HG03139 (cell line): Measurements from ENCODE around the gene ANKS6.

Experiments
- ATAC-seq: cut with Tn5 transposase; IDR thresholded peaks from one replicate; pipeline ENCODE4 v1.9.1; 2021; ENCODE audit not compliant: unreplicated experiment

The ANKS6 gene

GRCh38 chr9:98740226-98740881 is 56.0 kb downstream of the ANKS6 start:
- no peak for ATAC-seq

DNA sequence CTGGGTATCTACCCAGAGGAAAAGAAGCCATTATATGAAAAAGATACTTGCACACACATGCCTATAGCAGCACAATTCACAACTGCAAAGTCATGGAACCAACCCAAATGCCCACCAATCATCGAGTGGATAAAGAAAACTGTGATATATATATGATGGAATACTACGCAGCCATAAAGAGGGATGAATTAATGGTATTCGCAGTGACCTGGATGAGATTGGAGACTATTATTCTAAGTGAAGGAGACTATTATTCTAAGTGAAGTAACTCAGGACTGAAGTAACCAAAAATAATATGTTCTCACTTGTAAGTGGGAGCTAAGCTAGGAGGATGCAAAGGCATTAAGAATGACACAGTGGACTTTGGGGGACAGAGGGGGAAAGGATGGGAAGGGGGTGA is 57.6 kb downstream of the ANKS6 start:
- no peak for ATAC-seq

GRCh38 chr9:98736226-98736625 is 60.1 kb downstream of the ANKS6 start:
- ATAC-seq = no peak

- ATAC-seq = no peak
Measured at GRCh38 chr9:98732801-98733200, 63.6 kb downstream of the ANKS6 start.

DNA sequence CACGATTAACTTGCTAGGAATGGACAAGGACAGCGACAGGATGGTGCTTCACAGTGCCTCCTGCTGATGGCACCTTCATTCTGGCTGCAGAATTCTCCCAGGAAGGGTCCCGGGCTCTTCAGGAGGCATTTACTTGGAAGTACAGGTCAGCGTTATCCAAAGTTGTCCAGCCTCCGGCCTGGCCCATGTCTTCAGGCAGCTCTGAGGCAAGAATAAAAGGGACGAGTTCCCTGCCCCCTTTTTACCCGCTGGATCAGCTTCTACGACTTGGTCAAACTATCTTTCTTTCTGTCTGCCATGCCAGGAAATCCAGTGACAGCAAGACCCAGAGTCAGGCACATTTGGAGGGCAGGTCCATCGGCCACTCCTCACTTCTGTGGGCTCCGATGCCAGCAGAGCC is 64.3 kb downstream of the ANKS6 start:
- ATAC-seq = no peak

GRCh38 chr9:98730871-98731270 is 65.5 kb downstream of the ANKS6 start:
- ATAC-seq = no peak

DNA sequence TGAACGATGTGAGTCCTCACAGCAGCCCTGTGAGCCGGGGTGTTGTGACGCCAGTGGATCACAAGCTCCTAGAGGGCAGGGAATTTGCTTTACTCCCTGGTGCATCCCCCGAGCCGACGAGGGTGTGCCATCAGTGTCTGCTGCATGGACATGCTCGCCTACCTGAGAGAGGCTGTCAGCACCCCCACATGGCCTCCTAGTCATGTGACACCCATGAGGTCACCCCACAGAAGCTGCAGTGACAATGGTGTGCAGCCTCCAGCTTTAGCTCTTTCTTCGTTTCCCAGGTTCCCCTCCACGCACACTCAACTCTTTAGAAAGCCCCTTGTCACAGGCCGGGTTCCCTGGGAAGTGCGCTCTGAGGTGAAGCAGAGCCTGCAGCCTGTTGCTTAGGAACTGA is 67.9 kb downstream of the ANKS6 start:
- no peak for ATAC-seq

DNA sequence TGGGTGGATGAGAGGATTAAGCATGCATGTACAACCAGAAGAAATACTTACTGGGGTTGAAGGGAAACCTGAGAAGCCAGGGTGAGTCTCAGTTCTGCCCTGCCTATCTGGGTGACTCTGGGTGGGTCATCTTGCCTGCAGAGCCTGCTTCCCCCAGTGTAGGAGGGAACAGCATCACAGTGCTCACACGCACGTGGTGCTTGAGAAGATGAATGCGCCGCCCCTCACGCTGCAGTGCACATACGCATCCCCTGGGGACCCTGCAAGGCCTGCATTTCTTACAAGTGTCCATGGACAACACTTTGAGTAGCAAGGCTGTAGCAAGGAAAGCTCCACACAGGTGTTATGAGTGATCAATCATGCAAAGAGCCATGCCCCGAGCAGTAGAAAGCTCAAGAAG is 68.9 kb downstream of the ANKS6 start:
- ATAC-seq = no peak

DNA sequence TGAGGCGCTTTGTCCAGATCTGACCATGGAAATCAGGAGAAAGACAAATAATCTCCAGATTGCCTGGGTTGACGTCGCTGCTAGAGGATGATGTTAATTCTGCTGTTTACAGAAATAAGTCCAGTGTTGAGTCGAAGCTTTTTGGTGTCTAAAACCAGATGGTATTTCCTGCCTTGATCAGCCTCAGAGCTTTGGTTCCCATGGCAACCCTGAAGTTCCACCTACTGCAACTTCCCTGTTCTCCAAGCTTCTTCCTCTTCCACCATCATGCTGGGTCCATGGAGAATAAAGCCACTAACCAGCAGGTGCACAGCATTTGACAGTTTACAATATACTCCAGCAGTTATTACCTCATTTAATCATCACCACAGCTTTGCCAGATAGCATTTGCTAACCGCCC is 69.6 kb downstream of the ANKS6 start:
- ATAC-seq = no peak

GRCh38 chr9:98724810-98725530 is 71.4 kb downstream of the ANKS6 start:
- no peak for ATAC-seq

- ATAC-seq = no peak
Measured at GRCh38 chr9:98721643-98722042, 74.7 kb downstream of the ANKS6 start.

DNA sequence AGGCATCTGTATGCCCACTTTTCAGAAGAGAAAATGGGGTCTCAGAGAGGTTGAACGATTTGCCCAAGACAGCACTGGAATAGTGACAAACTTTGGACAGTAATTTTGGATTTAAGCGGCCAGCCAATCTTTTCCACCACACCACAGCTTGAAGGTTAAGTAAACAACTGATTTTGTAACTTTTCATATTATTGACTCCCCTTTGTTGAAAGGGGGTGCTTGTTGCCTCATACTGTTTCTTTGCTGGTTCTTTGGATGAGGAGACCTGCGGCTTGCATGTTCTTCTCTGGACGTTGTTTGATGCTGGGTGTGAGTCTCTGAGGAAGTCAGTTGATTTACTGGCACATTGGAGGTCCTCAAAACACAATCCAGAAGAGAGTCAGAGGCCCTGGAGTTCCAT is 76.0 kb downstream of the ANKS6 start:
- ATAC-seq = no peak

DNA sequence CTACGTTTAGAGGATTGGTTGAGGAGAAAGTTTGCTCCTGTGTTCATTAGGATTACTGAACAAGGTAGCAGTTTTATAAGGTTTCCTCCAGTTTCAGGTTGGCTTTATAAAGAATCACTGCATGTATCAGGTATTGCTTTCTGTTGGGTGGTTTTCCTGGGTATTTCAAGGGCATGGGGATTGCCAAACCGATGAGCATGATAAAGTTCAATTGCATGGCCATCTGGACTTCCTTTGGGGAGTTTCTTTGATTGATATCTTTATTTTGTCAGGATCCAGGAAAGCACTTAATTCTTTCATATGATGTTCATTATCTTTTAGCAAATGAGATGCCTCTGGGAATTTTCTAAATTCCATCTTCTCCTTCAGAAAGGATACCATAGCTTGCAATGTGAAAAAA is 77.3 kb downstream of the ANKS6 start:
- no peak for ATAC-seq

GRCh38 chr9:98714833-98715232 is 81.5 kb downstream of the ANKS6 start:
- ATAC-seq = no peak

GRCh38 chr9:98712987-98713386 is 83.4 kb downstream of the ANKS6 start:
- no peak for ATAC-seq

DNA sequence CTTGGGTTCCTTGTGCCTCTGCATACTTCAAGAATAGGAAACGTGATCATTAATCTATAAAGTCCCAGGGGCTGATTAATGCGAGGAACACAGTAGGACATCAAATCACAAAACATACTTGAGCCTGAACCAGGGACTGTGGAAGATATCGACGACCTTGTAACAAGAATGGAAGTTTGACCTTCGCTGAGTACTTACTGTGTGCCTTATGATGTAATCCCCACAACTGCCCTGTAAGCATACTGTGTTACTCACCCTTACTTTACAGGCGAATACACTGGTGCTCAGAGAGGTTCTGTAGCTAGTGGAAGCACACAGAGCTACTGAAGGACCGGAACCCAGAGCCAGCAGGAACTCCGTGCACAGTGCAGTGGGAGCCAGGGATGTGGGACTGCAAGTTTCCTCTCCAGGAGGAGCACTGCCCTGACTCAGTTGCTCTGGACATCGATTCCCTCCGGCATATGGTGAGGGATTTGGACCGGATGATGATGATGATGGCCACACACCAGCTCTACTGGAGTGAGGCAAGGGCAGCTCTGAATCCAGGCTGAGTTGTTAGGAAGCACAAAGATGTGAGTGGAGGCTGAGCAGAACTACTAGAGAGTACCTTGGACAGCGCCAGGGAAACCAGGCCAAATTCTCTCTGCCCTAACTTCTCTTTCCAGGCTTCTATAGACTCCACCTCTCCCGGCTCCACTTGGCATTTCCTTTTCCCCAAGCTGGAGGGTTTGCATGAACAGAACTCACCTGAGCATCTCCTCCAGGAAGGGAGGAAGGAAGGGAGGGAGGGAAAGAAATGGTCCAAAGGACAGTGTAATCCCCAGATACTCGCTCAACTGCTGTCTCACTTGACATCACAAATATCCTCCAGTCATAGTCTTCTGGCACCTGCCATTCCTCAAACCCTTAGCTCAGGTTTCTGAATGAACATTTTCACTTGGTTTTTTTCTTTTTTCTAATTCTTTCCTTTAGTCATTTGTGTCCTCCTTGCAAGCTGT is 86.1 kb downstream of the ANKS6 start:
- ATAC-seq = no peak

- ATAC-seq = no peak
Measured at GRCh38 chr9:98708933-98709911, 87.1 kb downstream of the ANKS6 start, which contains the start of gene GABBR2. TSS of gene GABBR2 (minus strand) at chr9:98708935. CDS start at chr9:98708737, 198 bp downstream.

DNA sequence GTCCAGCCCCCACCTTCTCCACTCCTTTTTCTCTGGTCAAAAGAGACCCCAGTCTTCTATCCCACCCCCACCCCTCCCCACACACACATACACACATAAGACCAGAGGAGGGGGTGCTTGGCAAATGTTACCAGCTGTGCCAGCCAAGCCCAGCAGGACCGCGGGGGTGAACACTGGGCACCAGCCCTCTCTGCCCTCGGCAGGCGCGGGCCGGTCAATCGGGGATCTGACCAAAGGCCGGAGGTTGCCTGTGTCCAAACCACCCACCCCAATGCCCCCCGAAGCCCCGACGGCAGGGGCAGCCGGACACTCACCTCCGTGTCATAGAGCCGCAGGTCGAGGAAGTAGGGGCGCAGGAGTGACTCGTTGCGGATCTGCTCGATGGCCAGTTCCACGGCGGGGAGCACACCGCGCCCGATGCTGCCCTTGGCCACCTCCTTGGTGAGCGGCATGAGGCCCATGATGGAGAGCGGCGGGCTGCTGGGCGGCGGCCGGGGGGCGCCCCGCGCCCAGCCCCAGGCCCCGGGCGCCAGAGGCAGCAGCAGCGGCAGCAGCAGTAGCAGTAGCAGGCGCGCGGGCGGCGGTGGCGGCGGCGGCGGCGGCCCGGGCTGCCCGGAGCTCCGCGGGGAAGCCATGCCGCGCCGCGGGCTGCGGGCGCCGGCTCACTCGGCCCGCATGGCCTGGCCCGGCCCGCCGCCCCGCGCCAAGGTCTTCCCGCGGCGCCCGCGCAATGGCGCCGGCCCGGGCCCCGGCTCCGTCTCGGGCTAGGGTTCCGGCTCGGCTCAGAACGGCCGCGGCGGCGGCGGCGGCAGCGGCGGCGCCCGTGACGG is 88.0 kb downstream of the ANKS6 start:
- ATAC-seq = no peak
